NK-92 (cell line): ENCODE data around the gene ADAD2.

Source experiments
- DNase-seq: peaks from one replicate; lab custom pipeline; 2025; ENCODE audit not compliant: unreplicated experiment; lab: John Stamatoyannopoulos, UW

Gene ADAD2

DNA sequence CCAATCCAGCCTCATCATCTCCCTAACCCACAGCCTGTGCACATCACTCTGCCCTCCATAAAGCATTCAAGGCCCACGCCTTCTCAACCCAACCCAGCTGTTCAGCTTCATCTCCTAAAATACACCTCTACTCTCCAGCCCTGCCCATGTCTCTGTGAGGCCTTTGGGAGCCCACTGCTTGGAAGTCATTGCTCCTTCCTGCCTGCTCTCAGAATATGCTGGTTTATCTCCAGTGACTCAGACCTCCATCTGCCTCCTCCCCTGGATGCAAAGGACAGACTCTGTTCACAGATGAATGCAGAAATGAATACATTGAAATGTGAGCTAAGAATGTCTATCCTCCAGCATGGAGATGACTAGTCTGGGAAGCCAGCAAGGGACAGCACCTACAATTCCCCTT lies 29.9 kb downstream of the ADAD2 start:
- DNase-seq = no peak

DNA sequence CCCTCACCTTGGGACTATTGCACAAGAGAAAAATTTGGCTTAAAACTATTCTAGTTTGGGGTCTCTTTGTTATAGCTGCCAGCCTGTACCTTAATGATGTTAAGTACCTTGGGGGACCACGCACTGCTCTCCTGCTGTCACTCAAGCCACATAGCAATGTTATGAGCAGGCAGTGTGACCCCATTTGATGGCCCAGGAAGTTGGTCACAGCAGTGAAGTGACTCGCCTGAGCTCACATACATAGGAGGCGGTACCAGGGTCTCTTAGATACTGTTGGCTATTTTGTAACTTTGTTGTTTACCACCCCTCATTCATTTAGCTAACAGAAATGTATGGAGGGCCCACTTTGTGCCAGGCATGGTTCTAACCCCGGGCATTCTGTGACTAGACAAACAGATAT lies 32.5 kb downstream of the ADAD2 start:
- no peak for DNase-seq

DNA sequence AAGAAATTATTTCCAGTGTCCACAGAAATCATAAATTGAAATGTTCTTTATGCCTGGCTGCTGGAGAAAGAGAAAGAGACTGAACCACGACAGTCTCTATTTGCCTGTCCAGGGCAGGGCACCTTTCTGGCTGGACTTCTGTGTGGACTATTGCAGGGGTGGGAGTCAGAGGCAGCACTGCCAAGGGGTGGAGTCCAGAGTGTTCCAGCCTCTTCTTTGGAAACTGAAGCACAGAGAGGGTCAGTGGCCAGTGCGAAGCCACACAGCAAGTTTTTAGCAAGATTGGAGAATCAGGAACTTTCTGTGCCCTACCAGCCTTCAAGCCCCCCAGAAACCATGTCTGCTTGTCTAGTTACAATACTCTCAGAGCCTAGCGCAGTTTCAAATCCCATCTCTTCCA lies 33.6 kb downstream of the ADAD2 start:
- no peak for DNase-seq

DNA sequence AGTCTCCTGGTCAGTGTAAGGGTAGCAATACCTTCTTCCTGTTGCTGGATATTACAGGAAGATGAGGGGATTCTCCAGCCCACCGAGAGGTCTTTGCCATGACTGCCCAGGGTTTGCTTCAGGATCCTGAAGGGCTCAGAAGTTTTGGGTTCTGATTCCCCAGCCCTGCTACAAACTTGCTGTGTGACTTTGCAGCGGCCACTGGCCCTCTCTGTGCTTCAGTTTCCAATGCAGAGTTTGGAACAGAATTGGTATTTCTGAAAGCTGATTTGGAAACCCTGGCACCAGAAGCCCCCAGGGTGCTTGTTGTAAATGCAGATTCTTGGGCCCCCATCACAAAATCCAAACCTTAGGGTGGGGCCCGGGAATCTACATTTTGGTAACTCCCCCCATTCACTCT lies 34.2 kb downstream of the ADAD2 start:
- DNase-seq = no peak

DNA sequence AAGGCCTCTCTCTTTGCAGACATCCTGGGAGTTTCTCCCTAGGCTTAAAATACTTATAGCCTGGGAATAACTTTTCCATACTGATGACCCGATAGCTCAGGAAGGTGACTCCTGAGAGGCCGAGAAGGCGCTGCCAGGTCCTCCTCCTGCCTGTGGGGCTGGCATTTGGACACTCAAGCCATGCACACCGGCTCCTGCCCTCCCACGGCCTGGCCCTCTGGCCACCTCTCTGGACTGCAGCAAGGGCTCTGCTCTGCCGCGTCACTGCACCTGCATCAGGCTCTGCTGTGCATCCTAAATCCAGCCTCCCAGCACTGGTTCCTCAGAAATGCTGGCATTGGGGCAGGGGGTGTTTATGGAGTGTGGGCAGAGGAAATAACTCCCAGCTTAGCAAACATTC lies 34.6 kb downstream of the ADAD2 start:
- DNase-seq = no peak

DNA sequence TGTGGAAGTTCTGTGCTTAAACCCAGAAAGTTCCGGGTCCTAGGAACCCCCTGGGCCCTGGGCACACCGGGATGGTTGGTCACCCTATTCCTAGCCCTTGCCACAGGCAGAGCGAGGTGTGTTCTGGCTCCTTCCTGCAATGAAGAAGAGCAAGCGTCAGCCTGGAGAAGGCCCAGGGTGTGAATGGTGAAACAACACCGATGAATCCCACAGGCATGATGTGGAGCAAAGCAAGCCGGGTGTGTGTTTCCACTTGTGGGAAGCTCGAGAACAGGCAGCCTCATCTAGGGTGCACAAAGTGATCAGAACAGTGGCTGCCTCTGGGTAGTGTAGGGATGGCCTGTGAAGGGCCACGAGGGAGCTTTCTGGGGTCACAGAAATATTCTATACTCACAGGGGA lies 35.1 kb downstream of the ADAD2 start:
- DNase-seq = no peak

DNA sequence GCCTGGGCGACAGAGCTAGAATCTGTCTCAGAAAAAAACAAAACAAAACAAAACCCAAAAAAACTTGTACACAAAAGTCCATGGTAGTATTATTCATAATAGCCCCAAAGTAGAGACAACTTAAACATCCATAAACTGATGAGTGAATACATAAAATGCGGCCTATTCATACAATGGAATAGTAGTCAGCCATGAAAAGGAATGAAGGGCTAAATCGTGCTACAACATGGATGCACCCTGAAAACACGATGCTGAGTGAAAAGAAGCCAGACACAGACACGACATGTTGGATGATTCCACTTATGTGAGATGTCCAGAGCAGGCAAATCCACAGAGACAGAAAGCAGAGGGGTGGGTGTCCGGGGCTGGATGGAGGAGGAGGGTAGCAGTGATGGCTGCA lies 36.6 kb downstream of the ADAD2 start:
- DNase-seq = no peak

DNA sequence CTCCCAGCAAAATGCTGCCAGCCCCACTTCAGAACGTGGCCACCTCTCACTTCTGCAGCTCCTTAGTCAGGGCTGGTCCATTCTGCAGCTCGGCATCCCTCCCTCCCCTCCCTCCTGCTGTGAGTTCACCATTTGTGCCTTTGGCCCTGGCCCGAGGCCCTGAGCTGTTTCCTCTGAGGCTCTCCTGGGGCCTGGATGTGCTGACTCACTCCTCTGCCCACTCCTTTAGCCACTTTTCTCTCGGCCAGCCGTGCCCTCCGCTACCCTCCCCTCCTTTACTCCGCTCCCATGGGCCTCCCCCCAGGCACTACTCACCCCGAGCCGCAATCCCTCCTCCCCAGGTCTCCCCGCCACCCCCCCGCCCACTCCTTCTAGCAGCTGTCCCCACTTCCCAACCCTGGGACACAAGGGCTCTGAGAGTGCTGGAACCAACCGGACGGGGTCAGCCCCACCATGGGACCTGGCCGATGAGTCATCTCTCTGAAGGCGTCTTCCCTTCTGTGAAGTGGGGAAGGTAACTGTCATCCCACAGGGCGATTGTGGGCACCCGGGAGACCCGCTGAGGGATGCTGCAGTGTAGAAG lies 37.4 kb downstream of the ADAD2 start:
- DNase-seq = no peak

DNA sequence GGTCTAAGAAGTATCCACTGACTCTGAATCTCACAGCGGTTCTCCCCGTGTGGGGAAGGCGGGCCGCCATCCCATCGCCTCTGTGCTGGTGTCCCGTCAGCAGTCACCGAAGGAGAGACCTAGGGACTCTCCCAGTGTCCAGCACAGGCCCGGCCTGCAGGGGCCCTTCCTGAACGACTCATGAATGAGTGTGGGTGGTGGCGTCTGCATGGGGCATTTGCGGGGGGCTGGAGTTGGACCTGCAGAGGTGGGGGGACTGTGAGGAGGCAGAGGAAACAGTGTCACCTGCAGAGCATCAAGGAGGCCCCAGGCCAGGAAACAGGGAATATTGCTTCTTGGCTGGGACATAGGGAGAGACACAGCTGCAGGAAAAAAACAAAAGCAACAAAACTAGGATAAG lies 38.5 kb downstream of the ADAD2 start:
- DNase-seq = no peak

DNA sequence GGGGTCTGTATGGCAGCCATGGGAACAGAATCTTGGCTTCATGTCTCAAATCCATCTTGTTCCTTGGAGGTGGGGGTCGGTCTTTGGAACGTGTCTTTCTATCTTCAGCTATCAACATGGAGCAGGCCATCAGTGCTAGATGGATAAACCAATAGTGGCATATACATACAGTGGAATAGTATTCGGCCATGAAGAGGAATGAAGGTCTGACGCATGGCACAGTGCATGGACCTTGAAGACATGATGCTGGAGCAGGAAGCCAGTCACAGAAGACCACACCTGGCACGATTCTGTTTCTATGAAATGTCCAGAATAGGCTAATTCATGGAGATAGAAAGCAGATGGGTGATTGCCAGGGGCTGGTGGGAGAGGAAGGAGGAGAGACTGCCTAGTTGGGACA lies 41.1 kb downstream of the ADAD2 start:
- no peak for DNase-seq

DNA sequence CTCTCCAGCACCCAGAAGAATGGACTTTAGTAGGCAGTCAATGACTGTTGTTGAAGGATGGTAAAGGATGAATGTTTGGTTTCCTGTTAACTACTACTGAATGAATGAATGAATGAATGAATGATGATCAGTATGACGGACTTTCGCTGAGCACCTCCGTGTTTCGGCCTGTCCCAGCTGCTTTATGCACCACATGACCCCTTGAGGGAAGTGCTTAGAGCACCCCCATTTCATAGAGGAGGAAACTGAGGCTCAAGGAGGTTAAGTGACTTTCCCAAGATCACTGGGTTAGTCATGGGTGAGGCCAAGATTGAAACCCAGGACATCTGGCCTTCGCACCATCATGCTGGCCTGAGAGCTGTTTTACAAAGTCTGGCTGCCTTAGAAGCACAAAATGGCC lies 42.0 kb downstream of the ADAD2 start:
- DNase-seq = no peak

DNA sequence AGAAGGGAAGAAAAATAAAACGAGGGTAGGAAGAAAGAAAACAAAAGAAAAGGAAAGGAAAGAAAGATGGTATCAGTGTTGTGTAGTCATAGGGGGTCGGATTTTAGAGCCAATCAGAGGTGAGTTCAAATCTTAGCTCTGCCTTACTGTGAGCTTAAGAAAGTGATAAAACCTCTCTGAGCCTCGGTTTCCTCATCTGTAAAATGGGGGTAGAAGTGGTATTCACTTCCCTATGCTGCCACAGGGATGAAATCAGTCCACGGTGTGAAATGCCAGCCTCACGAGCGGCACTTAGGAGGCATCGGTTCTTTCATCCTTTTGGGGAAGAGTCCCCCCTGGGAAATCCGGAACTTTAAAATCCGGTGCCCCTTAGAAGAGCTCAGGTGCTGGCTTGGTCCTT lies 42.8 kb downstream of the ADAD2 start:
- no peak for DNase-seq

DNA sequence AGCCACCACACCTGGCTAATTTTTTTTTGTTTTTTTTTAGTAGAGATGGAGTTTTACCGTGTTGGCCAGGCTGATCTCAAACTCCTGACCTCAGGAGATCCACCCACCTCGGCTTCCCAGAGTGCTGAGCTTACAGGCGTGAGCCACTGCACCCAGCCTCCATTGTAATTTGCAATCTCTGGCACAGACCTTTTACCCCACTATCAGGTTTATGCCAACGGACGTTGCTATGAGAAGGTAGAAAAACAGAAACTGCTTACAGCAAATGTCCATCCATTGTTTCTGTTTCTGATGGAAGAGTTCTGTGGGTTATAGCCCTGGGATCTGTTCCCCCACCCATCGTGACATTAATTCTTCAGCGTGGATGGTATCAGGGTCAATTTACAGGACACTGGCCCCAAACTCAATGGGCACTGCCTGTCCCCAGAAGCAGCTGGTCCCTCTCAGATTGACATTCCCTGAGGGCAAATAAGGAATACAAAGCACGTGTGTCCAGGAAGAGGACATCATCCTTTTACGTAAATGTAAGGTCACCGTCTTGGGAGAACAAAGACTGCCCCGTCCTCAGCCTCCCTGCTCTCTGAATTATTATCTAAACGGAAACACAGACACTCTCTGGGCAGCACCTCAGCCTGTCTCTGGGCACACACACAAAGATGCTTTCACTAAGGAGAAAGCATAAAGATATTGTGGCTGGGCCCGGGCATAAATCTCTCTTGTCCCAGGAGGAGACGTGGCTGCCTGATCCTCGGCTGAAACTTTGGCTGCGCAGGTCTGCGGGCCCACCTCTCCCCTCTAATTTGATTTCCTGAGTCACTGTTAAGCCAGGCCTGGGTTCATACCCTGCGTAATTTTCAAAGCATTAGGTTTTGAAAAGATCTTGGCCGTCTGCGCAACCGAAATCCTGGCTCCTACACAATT lies 43.6 kb downstream of the ADAD2 start:
- DNase-seq = no peak

DNA sequence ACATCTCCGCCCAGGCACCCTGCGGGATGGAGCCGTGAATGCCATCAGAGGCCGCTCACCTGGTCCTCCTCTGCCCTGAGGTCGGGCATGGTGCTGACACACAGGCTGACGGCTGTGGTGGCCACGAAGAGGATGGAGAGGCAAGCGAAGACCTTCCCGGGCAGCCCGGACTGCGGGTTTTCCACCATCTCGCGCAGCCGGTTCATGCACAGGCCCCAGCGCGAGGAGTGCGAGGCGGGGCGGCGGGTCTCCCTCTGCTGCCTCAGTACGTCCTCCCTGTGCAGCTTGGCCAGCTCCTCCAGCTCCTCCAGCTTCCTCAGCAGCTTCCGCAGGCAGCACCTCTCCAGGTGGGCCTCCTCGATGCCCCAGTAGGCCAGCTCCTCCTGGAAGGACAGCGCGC lies 45.7 kb downstream of the ADAD2 start:
- DNase-seq = no peak

DNA sequence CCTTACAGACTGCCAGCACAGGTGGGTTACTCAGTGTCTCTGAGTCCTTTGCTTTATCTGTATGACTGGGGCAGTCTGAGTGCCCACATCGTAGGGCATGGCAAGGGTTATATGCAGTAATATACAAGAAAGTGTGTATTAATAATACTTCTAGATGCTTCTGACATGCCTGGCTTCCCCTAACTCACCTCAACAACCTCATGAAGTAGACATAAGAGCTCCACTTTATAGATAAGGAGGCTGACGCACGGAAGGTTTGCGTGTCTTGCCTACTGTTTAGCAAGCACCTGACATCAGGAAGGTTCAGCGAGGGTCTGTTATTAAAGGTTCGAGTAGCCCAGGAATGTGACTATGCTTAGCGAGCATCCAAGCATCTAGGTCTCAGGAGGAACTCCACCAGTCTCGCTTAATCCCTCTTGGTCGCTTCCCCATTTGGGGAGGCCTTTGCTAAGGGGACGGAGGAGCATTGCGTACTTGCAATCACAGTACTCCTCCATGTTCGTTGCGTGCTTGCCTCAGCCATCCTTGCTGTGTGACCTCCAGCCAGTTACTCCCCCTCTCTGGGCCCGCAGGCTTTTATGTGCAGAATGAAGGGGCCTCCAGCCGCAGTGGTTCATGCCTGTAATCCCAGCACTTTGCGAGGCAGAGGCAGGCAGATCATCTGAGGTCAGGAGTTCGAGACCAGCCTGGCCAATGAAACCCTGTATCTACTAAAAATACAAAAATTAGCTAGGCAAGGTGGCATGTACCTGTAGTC lies 47.2 kb downstream of the ADAD2 start:
- DNase-seq = no peak

DNA sequence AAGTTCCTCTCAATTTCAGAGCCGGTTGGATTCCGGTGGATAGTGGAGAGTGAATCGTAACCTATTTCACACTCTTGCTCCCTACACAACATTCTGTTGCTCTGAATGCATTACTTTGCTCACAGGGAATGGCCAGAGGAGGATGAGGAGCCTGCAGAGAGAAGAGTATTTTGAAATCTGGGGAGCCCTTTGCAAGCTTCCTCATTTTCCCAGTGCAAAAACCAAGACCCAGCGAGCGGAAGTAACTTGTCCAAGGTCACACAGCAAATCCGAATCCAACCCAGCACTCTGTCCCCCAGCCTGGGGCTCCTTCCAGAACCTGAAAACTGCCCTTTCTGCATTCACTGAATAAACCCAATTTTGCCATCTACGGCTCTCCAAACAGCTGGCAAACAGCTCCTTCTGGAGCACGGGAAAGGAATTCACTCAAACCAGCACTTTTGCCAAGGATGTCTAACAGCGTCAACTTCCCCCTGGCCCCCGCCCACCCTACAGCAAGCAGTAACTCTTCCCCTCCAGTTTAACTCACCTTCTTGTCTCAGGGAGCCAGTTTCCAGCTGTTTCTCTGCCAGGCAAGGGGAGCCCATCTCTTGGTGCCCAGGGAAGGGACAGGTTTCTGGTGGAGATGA lies 48.3 kb downstream of the ADAD2 start:
- no peak for DNase-seq

DNA sequence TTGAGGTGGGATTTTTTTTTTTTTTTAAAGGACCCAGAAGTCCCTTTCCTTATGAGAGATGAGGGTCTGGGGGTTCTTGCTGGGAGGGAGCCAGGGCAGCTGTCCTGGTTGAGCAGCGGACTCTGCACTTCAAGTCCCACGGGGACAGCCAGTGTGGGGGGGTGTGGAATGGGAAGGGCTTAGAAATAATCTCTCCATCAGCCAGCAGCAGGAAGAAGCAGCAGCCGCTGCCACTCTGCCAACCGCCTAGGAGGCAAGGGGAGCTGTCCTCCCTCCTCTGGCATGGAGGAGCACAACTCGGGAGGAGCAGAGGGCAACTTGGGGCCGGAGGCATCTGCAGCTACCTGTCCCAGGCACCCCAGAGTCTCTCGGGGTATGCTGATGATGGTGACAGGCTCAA lies 49.0 kb downstream of the ADAD2 start, which contains the start of gene KCNG4:
TSS of gene KCNG4 (minus strand) at position 104 of the 400 bp plus-strand sequence. CDS start 2,527 bp downstream, outside the sequence.
- DNase-seq = no peak

DNA sequence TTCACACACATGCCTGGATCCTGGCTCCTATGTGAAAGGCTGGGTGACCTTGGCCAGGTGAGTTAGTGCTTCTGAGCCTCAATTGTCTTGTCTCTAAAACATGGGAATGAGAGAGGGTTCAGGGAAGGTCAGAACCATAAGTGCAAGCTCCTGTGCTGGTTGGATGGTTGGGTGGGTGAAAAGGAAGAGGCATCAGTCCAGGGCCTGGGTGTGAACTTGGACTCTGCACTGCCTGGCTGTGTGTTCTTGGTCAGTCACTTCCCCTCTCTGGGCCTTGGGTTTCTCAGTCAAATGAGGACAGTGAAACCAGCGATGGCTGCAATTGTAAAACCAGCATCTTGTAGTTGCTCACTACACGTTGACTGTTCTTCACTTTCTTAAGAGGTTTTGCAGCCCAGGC lies 49.5 kb downstream of the ADAD2 start:
- no peak for DNase-seq

DNA sequence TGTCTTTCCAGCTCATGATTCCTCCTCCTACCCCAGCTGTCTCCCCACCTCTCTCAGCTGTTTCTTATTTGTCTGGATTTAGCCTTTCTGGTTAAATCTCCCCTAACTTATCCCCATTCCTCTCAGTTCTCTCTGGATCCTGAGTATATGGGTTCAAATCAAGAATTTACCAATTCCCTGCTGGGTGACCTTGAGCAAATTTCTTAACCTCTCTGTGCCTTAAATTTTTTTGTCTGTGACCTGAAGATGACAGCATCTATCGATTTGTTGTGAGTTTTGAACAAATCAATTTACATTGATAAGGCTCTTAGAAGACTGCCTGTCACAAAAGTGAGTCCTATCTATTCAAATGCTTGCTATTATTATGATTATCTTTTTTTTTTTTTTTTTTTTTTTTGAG lies 50.8 kb downstream of the ADAD2 start:
- DNase-seq = no peak

DNA sequence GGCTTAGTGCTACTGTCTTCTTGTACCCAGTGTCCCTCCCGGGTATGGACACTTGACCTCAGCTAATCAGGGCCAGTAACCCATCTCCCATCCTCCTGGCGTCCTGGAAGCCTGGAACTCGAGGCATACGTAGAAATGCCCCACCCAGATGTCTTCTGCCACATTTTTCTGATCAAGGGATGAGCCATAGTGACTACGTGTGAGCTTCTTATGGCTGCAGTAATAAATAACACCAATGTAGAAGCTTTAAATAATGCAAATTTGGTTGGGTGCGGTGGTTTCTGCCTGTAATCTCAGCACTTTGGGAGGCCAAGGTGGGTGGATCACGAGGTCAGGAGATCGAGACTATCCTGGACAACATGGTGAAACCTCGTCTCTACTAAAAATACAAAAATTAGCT lies 51.9 kb downstream of the ADAD2 start:
- DNase-seq = no peak

DNA sequence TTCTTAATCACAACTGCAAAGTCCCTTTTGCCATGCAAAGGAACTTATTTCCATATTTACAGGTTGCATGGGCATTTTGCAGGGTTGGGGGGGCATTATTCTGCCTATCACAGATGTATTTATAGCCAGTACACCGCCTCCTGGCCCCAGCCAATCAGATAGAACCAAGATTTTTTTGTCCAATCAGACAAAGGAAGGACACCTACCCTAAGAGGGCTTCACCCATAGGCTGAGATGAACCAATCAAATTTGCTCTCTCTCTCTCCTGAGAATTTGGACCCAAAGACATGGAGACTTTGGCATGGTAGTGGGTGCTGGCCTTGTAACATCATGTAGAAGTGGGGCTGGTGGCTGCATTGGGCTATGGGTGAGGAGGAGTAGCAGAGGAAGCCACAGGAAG lies 52.8 kb downstream of the ADAD2 start:
- no peak for DNase-seq
